Thoracic aorta (tissue), 2 donors: ENCODE data around the gene IER5. TPM values are rescaled to one million over a fixed set of nuclear protein-coding genes. Genes with fewer than 3 reads are reported as not detected.

Experiments
- ATAC-seq: fragments of 150-250 bp; one replicate; pipeline ENCODE4 v1.8.0; 2017; ENCODE audit warnings: low read depth; ENCODE audit not compliant: insufficient number of reproducible peaks, low FRiP score
- DNase-seq: peaks from one replicate; pipeline ENCODE4 v3.0.0-alpha.2; 2020; ENCODE audit warnings: low spot score
- H3K27ac ChIP-seq, 2 donors: fragments of 200-600 bp; sonication (generic); 1 replicate in 1 of 2; 2 replicates in 1 of 2; pipeline ENCODE4 v1.5.1; 2016; ENCODE audit warnings: mild to moderate bottlenecking in 2 of 2, moderate library complexity in 2 of 2
- H3K27me3 ChIP-seq: fragments of 200-600 bp; sonication (generic); replicated peaks from 2 replicates; pipeline ENCODE4 v1.6.0; 2016; ENCODE audit warnings: mild to moderate bottlenecking; ENCODE audit not compliant: insufficient read depth
- H3K36me3 ChIP-seq: fragments of 200-600 bp; sonication (generic); one replicate; pipeline ENCODE4 v1.5.1; 2016
- H3K4me1 ChIP-seq, 2 donors: fragments of 200-600 bp; sonication (generic); 1 replicate in 1 of 2; 2 replicates in 1 of 2; pipeline versions ENCODE4 v1.5.1 to v1.6.0; 2016; ENCODE audit warnings: low read depth in 2 of 2, mild to moderate bottlenecking in 1 of 2; ENCODE audit not compliant: control insufficient read depth in 1 of 2
- H3K4me3 ChIP-seq: fragments of 200-600 bp; sonication (generic); 2 replicates; pipeline ENCODE4 v1.5.1; 2016; ENCODE audit warnings: mild to moderate bottlenecking
- H3K9me3 ChIP-seq: fragments of 200-600 bp; sonication (generic); 2 replicates; pipeline ENCODE4 v1.5.1; 2016
- total RNA-seq, 2 donors: library from RNA; depleted of rRNA; stranded (reverse); fragments of >200 nt; gene quantifications; one replicate each; pipeline versions ENCODE4 v1.1.0 to v1.2.3, GENCODE V29; 2016
- TF ChIP-seq, protein P1 (sequence below): fragments of 200-600 bp; sonication (generic); IDR thresholded peaks from one replicate; pipeline ENCODE4 v1.5.1; 2019; ENCODE audit warnings: antibody characterized with exemption

Gene IER5
- total RNA-seq, 2 donors from 2014 or later: 20.2 to 55.8 TPM

GRCh38 chr1:181134543-181135436, 46.3 kb downstream of the IER5 start:
- no peak for DNase-seq
- H3K4me3 ChIP-seq: peak overlapping the region; percentile 0

DNA sequence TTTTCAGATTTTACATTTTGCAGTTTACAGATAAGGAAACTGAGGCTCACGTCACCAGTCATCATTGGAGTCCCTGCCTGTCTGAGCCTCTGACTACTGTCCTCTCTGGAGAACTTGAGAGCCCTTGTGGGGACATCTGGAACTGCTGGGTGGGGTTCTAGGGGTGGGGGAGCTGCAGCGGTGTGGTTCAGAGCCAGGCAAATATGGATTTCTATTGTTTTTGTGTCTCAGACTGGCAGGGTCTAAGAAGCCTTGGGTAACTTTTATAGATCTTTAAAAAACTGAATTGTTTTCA, 46.9 kb downstream of the IER5 start:
- Histone ChIP-seq H3K27me3 (no peaks in the 10 kb centered on the region), H3K27ac (peak overlapping the region; percentile 73 to 81), H3K4me3 (peak overlapping the region; percentile 0), H3K4me1 (peaks cover 21 to 49% of the 10 kb centered on the region in 2 donors), H3K36me3 (no peaks in the 10 kb centered on the region), H3K9me3 (no peaks in the 10 kb centered on the region)
- ATAC-seq (no peak), DNase-seq (no peak)
- TF ChIP-seq, protein P1, sequence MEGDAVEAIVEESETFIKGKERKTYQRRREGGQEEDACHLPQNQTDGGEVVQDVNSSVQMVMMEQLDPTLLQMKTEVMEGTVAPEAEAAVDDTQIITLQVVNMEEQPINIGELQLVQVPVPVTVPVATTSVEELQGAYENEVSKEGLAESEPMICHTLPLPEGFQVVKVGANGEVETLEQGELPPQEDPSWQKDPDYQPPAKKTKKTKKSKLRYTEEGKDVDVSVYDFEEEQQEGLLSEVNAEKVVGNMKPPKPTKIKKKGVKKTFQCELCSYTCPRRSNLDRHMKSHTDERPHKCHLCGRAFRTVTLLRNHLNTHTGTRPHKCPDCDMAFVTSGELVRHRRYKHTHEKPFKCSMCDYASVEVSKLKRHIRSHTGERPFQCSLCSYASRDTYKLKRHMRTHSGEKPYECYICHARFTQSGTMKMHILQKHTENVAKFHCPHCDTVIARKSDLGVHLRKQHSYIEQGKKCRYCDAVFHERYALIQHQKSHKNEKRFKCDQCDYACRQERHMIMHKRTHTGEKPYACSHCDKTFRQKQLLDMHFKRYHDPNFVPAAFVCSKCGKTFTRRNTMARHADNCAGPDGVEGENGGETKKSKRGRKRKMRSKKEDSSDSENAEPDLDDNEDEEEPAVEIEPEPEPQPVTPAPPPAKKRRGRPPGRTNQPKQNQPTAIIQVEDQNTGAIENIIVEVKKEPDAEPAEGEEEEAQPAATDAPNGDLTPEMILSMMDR: peak; percentile 43

More at GRCh38 chr1:181134543-181135436, 46.3 kb downstream of the IER5 start:
- Histone ChIP-seq H3K36me3 (no peaks in the 10 kb centered on the region), H3K27me3 (no peaks in the 10 kb centered on the region), H3K9me3 (no peaks in the 10 kb centered on the region), H3K27ac (peak overlapping the region; percentile 73 to 81), H3K4me1 (peaks cover 21 to 43% of the 10 kb centered on the region in 2 donors)
- ATAC-seq: no peak
- TF ChIP-seq, protein P1: no peak

GRCh38 chr1:181135815-181136737, 47.6 kb downstream of the IER5 start:
- Histone ChIP-seq H3K4me3 (peak overlapping the region; percentile 0), H3K36me3 (no peaks in the 10 kb centered on the region), H3K4me1 (peaks cover 21 to 55% of the 10 kb centered on the region in 2 donors), H3K27me3 (no peaks in the 10 kb centered on the region), H3K27ac (peak overlapping the region; percentile 73 to 81), H3K9me3 (no peaks in the 10 kb centered on the region)
- DNase-seq (no peak), ATAC-seq (peak; percentile 50)
- TF ChIP-seq, protein P1: no peak

DNA sequence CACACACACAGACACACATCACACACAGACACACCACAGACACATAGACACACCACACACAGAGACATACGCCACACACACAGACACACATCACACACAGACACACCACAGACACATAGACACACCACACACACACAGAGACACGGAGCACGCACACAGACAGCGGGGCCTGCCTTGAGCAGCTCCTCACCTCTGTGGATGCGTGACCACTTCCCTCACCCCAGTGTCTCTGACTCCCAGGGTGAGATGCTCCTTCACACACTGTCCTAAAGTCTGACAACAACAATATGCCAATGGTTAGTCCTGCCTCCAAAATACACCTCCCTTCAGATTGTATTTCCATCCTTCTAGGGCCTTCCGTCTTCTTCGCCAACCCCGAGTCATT, 48.2 kb downstream of the IER5 start:
- ATAC-seq: no peak
- no peaks in the 10 kb centered on the region for H3K9me3 ChIP-seq
- peaks cover 22 to 55% of the 10 kb centered on the region in 2 donors for H3K4me1 ChIP-seq
- TF ChIP-seq, protein P1: no peak
- H3K27ac ChIP-seq: peak overlapping the region in 1 of 2 donors; percentile 81
- no peaks in the 10 kb centered on the region for H3K36me3 ChIP-seq
- H3K27me3 ChIP-seq: no peaks in the 10 kb centered on the region
- no peak overlapping the region for H3K4me3 ChIP-seq
- no peak for DNase-seq

DNA sequence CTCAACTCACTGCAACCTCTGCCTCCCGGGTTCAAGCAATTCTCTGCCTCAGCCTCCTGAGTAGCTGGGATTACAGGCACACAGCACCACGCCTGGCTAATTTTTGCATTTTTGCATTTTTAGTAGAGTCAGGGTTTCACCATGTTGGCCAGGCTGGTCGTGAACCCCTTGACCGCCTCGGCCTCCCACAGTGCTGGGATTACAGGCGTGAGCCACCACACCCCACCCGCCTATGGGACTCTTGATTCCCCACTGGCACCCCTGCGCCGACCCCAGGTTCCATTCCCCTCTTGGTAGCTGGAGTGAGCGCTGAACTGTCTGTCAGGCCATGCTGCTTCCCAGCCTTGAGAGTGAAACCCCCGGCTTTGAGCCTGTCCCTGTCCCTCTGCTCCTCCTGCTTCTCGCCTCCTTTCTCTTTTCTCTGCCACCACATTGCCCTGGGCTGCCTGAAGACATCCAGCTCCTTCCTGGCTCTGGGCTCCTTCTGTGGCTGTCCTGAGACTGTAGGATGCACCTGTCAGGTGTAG, 48.8 kb downstream of the IER5 start:
- Histone ChIP-seq H3K4me3 (no peak overlapping the region), H3K9me3 (no peaks in the 10 kb centered on the region), H3K36me3 (no peaks in the 10 kb centered on the region), H3K27me3 (no peaks in the 10 kb centered on the region), H3K4me1 (peaks cover 27 to 59% of the 10 kb centered on the region in 2 donors), H3K27ac (no peak overlapping the region)
- TF ChIP-seq, protein P1: no peak
- ATAC-seq: no peak
- DNase-seq: no peak
